ENCODE data around the gene SRL.
"Not testable (repeated sequence)": the region's sequence is repeated elsewhere in the genome, so short reads cannot be mapped to it uniquely, and the experiment has no call there.

The SRL gene

DNA sequence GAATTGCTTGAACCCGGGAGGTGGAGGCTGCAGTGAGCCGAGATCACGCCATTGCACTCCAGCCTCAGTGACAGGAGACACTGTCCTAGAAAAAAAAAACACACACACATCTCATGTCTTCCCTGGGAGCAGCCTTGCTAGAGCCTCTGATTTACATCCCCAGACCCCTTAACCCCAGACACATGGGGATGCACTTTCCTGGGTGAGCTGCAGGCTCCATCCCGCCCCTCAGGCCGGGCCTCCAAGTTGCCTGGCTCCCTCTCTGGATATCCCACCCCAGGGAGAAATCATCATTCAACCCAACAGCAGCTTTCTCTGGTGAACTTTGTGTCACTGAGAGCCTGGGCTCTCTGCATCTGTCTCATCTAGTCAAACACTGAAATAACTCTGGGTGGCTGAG, 21.5 kb downstream of the SRL start:
- no peak for FAIRE-seq

DNA sequence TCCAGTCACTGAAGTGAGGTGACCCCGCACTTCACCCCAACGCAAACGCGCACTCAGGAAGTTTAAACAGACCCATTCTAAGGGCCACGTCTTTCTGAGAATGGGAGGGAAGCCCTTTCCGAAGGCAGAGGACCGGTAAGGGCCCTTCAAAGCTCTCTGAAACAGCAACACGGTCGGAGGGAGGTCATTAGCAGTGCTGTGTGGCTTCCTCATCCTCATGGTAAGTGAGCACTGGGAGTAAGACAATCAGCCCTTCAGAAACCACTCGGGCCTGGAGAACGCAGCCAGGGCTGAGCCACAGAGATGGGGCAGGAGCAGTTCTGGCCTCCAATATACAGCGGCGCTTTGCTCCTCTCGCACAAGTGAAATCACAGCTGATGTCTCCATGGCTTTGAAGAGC, 23.7 kb downstream of the SRL start:
- no peak for FAIRE-seq

DNA sequence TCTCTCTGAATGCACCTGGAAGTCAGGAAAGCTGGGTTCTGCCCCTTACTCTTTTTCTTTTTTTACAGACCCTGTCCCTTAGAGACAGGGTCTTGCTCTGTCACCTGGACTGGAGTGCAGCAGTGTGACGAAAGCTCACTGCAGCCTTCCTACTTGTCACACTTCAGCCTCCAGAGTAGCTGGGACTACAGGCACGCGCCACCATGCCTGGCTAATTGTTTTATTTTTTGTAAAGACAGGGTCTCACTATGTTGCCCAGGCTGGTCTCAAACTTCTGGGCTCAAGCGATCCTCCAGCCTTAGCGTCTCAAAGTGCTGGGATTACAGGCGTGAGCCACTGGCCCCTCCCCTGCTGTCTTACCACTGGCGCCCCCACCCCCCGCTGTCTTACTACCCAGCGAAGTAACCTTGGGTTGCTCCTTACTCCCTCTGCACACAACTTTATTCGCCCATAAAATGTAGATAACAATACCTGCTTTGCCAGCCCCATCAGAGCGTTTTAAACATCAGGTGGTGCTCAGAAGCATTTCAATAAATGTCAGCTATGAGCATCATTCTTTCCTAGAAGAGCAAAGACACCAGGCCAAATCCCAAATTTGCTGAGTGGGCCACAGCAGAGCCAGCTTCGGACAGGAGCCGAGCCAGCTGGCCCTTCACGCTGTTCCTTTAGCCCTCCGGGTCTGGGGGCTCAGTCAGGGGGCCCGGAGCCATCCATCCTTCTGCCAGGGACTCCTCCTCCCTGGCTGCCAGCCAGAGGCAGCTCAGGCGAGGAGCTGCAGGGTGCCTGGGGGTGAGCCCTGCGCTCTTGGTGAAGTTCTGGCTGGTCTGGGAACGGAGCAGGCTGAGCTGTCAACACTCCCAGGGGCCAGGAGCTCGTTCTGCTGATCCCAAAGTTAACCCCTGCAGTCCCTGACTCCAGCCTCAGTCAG, 24.4 kb downstream of the SRL start:
- FAIRE-seq: no peak

DNA sequence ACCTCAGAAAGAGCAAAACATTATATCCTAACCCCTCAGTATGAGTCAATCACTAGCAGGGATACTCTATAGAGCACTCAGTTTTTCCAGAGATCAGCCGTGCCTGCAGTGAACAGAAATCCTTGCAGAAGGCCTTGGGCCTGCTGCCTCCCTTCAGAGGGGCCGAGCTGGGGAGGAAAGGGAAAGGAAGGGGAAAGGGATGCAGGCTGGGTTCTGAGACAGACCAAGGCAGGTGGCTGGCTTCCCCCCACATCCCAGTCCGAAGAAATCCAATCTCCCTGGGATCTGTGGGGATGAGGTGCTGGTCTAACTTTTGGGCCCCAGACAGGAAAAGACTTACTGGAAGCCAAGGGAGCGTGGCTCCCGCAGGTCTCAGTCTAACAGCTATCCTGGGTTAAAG, 25.3 kb downstream of the SRL start:
- FAIRE-seq: no peak

DNA sequence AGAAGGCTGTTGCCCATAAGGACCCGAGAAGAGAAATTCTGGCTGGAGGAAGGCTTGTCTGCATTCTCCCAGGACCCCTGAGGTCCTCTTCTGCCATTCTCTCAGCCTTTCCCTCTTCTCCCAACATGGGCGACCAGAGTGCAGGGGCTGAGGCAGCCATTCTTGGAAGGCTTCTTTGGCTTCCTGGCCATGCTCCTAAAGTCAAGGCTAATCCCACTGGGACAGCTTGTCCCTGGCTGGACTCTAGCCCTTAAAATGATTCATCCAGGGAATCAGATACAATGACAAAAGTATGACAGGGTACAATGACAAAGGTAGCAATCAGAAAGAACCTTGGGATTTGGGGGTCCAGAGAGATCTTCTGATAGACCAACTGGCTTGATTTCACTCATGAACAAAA, 26.8 kb downstream of the SRL start:
- FAIRE-seq: no peak

DNA sequence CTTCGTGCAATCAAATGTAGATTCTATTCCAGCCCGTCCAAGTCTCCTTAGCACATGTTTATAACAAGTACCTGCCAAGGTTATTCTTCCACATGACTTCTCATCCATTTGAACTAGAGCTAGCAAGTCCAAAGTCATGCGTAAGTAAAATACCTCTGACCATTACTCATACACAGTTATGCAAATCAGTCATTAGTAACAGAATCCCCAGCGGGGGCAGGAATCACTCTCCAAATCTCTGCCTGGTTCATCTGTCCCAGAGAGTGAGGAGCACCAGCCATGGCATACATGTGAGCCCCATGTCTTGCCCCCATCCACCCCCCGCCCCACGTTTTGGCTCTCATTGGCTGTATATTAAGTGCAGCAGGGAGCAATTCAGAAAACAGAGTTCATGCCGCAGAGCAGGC, 27.7 kb downstream of the SRL start:
- FAIRE-seq: no peak

DNA sequence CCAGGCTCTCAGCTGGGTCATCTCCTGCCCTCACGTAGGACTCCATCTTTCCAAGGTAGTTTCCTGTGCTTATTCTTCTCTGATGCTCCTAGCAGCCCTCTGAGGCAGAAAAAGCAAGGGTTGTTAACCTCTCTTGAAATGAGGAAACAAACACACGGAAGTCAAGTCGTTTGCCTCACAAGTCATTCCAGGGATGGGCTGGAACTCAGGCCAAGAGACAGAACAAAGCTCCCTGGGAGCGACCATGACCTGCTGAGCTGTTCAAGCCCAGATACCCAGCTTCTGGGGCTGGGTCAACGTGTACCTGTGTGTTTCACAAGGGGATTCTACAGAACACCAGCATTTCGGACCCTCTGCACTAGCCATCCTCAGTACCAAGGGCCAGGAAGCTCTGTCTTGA, 28.1 kb downstream of the SRL start:
- no peak for FAIRE-seq

DNA sequence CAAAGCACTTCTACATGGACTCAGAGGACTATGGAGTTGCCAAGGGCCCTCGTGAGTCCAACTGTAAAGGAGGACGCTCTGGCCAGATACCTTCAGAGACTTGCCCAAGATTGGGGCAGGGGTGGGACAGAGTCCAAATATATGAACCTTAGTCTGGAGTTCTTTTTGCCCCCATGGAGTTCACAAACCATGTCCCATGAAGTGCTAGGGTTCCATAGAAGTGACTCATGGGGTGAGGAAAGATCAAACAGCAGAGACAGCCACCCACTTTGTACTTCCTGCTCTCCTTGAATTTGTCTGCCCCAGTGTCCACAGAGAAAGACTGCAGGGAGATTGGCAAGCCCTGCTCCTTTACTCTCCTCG, 29.0 kb downstream of the SRL start:
- no peak for FAIRE-seq

DNA sequence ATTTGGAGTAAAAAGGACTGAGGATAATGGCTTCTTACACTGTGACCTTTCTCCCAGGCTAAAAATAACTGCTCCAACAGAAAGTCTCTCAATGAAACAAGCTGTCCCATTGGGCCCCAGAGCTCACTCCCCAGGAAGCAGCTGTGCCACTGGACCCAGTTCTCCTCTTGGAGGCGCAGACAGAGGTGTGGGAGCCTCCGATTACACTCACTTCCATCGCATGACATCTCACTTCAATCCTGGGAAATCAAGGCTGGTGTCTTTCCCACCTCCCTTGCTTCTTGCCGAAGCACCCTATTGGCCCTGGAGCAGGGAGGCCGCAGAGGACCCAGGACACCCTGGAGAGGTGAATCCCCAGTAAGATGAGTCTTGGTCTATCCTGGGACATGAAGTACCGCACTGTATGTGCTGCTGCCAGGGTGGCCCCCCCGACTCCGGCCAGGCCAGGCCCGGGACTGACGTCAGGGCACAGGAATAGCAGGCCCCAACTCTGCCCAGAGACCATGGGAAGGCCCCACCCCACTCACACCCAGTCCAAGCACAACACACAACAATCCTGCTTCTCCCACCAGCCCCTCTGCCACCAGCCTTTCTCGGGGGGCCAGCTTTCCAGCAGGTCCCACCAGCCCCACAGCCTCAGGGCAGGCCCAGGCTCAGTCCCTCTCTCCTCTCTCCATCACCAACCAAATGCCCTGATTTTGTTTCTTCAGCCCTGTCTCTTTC, 29.5 kb downstream of the SRL start:
- FAIRE-seq: no peak

DNA sequence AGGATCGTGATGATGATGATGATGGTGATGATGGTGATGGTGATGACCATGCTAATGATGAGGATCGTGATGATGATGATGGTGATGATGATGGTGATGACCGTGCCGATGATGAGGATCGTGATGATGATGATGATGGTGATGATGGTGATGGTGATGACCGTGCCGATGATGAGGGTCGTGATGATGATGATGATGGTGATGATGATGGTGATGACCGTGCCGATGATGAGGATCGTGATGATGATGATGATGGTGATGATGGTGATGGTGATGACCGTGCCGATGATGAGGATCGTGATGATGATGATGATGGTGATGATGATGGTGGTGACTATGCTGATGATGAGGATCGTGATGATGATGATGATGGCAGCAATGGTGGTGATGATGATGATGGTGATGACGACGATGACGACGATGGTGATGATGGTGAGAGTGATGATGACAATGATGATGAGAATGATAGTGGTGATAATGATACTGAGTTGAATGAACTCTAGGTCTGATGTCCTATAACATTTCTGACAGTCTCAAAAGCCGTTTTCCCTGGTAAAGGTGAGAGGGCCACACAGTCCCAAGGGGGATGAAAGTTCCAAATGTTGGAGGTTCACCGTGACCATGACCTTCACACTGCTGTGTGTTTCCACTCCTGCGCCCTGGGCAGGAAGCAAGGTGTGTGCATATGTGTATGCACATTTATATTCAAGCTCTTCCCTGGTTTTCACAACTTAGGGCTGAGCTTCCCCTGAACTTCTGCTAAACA, 30.3 kb downstream of the SRL start:
- FAIRE-seq: not testable (repeated sequence)

DNA sequence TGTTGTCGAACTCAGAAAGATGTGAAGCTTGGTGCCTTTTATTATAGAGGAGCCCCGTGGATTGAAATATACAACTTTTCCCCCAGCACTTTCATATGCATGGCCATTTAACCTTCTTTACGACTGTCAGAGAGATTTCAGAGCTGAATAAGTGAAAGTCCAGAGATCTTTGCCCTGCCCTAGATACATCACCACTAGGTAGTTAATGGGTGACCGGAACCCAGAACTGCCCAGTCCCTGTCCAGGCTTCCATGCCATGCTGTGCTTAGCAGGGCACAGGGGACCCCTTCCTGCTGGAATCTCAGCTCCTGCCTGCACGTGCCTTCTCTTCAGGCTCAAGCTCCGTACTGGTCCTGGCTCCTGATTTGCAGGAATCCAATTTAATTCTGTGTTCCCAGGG, 32.2 kb downstream of the SRL start:
- no peak for FAIRE-seq

DNA sequence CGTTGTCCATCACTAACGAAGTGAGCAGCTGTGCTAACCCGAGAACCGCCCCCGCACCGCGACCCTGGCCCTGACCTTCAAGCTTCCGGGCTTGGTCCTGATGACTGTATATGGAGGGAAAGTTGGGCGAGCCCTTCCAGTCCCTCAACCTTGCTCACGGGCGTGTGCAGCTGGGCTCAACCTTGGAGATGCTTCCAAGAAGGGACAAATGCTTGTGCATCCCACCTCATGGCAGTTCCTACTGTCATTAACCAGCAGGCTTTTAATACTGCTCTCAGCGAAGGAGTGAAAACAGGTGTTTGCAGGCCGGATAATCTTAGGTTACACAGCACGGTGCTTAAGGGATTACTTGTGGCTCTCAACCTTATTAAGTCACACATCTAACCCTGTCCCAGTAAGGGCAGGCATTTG, 33.5 kb downstream of the SRL start:
- no peak for FAIRE-seq

DNA sequence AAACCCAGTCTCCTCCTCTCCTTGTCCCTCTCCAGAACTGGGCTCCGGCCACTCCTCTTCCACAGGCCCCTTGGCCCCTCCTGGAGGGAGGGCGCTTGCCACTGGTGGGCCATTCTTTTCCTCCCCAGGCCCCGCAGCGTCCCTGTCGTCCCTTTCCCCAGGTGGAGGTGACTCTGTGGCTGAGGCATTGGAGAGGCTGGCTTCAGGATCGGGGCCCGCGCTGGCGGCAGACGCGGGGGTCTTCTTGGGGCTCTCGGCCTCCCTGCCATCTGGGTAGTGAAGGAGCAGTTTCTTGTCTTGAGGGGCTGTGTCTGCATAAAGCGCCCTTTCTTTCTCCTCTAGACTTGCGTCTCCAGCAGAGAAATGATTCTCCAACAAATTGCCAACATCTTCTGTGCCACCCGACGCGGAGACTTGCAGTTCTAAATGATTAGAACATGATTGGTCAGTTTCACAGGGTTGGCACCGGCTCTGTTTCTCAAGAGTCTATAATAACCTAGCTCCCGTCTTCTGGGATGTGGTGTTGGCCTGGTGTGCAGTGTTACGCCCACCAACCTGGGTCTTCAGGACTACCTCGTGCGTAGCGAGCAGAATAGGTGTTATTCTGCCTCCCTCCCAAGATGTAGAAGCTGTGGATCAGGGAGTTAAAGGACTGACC, 34.1 kb downstream of the SRL start:
- FAIRE-seq: no peak

DNA sequence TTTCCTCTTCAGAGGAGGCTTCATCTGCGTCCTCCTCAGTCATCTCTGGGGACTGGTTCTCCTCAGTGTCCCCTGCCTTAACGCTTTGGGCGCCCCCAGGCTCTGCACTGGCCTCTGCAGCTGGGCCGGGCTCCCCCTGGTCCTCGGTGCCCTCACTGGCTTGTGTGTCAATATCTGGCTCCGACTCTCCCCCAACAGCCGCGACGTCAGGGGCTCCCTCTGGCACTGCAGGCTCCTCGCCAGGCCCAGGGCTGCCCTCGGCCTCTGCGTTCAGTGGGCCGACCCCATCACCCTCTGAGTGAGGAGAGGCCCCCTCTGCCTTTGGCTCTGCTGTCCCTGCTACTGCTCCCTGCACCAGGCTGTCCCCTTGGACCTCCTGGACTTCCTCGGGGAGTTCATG, 34.7 kb downstream of the SRL start:
- FAIRE-seq: no peak

DNA sequence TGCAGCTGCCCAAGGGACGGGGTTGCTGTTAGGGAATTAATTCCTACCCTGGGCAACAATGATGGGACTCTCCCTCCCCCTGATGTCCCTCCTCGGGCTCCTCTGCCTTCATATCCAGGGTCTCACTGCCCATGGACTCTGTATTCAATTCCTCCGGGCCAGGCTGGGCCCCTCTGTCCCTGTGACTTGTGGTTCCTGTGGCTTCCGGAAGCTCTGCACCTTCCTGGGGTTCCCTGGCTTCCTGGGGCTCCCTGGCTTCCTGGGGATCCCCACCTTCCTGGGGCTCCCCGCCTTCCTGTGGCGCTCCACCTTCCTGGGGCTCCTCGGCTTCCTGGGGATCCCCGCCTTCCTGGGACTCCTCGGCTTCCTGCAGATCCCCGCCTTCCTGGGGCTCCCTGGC, 35.2 kb downstream of the SRL start:
- no peak for FAIRE-seq

DNA sequence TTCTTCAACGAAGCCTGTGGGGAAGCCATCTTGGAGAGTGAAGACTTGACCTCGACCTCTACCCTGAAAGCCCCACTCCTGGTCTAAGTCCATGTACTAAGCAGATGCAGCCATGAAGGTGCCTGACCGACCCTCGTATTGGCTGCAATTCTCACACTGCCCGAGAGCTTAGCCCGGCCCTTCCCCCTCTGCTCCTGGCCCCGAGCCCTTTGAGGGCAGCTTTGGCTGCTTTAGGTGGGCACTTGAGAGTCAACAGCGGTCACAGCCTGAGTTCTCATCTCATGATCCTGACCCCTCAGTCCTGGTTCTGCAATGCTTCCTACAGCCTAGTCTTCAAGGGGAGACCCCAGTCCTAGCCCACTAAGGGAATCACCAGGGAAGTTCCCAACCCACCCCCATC, 35.9 kb downstream of the SRL start:
- FAIRE-seq: no peak

DNA sequence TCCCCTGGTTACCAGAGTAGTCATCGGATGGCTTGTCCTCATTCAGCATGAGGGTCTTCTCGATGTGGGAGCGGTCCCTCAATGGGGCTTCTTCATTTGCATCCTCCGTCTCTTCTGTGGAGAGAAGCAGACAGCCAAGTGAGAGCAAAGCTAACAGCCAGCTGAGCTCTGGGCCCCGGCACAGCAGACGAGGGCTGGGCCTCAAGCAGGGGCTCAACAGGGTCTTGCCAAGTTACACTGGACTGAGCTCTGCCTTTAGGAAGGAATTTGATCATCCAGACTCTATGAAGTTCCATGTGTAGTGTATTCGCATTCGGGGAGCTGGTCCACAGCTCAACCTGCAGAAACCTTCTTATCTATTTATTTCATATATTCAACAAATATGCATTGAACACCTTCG, 37.4 kb downstream of the SRL start:
- FAIRE-seq: no peak

DNA sequence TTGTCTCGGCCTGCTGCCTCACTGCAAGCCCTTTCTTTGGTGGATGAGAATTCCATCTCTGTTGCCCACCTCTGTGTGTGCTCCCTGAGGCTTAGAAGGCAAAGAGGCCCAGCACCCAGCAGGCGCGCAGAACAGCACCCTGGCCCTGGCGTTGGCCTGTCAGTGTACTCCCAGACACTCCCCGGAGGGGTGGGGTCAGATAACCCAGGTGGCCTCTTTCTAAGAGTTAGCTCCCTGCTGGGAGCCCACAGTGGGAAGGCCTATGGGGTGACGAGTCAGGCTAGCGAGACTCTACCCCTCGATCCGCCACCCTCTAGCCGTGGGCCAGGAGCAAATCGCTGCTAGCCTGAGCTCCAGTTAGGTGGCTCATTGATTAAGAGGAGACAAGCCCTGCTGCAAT, 38.1 kb downstream of the SRL start:
- no peak for FAIRE-seq

DNA sequence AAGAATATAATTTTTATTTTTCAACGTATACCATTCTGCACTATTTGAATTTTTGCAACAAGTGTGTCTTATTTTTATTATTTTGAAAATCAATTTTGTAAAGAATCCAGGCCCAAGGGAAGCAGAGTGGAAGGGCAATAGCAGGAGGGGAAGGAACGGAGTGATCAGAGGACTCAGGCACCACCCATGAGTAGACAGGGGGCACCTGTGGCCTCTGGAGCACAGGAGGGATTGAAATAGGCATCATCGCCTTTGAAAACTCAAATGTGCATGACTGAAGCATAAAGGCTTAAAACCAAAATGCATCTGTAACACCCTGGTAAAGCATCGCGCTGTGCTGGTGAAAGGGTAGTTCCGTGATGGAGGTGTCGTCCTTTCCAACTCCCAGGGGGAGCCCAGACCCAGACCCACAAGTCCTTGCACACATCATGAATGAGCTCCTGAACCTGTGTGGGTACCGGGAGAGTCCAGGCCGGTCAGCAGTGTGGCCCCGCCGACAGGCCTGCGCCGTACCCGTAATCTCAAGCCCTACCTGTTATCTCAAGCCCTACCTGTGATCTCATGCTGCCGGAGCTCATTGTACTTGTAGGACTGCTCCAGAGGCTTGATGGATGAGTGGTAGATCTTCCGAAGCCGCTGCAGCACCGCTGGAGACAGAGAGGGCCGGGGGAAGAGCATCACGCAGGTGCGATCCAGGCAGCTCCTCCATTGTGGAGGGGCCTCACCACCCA, 39.1 kb downstream of the SRL start:
- no peak for FAIRE-seq

DNA sequence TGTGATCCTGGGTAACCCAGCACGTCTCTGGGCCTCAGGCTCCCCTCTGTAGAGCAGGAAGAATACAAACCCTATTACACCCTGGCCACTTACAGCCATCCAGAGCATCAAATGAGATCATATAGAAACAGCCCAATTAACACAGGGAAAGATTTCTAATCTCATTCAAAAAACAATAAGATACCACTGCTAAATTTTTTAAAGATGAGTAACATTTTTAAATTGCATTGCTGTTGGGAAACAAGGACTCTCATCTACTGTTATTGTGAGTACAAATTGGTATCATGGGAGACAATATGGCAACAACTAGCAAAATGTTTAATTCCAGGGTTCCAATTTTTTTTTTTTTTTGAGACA, 41.1 kb downstream of the SRL start:
- FAIRE-seq: no peak

DNA sequence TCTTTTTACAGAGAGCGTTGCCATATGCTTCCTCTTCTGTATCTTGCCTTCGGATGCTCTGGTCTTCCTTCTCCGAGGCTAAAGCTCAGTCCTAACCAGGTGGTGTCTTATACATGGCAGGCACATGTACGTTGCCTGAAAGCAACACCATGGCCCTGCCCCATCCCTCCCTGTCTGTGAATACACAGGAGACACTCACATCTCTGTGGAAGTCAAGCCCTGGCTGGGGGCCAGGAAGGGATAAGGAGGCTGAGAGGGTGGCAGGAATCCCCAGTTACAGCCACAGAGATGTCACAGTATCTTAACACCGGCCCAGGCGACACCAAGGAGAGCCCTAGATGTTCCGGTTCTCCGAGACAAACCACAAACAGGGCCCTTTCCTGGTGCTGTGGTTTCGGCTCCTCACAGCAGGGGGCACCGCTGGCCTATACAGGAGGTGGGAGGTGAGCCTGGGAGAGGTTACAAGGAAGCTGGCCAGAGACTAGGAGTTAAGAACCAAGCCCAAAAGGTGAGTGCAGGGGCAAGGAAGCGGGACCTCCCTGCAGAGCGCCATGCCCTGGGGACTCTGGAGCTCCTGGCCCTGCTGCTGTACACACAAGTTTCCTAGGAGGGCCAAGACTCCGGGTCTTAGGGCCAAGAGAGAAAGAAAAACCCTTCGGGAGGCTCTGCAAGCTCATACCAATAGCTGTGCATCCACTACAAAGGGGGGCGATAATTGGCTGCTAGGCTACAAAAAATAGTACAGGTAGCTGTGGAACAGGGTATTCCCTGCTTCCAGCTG, 41.7 kb downstream of the SRL start:
- FAIRE-seq: no peak

DNA sequence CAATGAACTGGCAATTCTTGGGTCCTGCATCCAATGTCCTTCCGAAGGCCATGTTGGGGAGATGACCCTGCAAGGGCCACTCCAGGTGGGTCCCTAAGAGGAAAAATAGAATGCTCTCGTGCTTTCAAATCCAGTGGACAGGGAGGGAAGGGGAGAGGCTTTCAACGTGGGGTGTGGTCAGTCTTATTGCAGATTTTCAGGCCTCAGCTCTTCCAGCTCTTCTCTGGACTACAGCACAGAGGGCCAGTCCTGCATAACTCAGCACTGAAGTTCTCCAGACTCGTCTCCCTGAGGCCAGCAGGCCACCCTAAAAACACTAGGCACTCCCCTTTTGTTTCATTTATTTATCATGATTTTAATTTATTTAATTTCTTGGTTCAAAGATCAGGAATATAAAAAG, 43.1 kb downstream of the SRL start:
- no peak for FAIRE-seq
